Hypothalamus (tissue), 51 donors: Measurements from ENCODE around the gene CYP21A2.
"Not testable (repeated sequence)": the region's sequence is repeated elsewhere in the genome, so short reads cannot be mapped to it uniquely, and the experiment has no call there.

ENCODE experiments used
- DNase-seq, 51 donors: peaks; one replicate each; lab custom pipeline; 2025; lab: John Stamatoyannopoulos, UW

Gene CYP21A2

GRCh38 chr6:32028631-32029030, 9.6 kb upstream of the CYP21A2 start:
- DNase-seq = not testable (repeated sequence)

DNA sequence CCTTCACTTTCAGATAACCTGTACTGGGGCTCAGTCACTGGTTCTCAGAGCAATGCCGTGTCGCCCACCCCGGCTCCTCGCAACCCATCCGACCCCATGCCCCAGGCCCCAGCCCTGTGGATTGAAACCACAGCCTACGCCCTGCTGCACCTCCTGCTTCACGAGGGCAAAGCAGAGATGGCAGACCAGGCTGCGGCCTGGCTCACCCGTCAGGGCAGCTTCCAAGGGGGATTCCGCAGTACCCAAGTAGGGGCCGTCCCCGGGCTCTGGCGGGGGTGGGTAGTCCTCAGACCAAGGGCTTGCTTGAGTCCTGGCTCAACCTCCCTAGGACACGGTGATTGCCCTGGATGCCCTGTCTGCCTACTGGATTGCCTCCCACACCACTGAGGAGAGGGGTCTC, 8.7 kb upstream of the CYP21A2 start:
- DNase-seq = not testable (repeated sequence)

DNA sequence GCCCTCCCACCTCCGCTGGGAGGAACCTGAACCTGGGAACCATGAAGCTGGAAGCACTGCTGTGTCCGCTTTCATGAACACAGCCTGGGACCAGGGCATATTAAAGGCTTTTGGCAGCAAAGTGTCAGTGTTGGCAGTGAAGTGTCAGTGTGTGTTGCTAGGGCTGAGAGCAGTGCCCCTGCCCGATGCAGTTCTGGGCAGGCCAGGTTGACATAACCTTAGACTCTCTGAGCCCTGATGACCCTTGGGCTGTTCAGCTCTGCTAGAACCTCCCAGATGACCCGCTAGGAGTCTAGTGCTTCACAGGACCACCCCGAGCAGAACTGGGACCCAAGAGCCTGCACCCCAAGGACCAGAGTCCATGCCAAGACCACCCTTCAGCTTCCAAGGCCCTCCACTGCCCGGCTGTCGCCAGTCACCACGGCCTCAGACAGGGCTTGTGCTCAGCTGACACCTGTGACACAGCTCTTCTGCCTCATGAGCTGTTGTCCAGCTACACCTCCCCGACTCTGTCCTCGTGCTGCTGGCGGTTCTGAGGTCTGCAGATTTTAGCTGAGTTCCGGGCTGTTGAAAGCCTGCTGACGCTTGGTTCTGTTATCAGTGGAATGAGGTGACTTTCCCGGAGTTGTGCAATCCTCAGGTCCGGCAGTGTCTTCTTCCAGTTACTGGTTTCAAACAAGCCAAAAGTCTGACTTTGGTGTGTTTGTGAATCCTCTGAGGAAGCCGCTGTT, 2.8 kb upstream of the CYP21A2 start:
- DNase-seq = not testable (repeated sequence)

GRCh38 chr6:32037136-32037535, 1.1 kb upstream of the CYP21A2 start:
- DNase-seq = not testable (repeated sequence)

GRCh38 chr6:32038878-32039277, 663 bp downstream of the CYP21A2 start:
- DNase-seq = not testable (repeated sequence)

DNA sequence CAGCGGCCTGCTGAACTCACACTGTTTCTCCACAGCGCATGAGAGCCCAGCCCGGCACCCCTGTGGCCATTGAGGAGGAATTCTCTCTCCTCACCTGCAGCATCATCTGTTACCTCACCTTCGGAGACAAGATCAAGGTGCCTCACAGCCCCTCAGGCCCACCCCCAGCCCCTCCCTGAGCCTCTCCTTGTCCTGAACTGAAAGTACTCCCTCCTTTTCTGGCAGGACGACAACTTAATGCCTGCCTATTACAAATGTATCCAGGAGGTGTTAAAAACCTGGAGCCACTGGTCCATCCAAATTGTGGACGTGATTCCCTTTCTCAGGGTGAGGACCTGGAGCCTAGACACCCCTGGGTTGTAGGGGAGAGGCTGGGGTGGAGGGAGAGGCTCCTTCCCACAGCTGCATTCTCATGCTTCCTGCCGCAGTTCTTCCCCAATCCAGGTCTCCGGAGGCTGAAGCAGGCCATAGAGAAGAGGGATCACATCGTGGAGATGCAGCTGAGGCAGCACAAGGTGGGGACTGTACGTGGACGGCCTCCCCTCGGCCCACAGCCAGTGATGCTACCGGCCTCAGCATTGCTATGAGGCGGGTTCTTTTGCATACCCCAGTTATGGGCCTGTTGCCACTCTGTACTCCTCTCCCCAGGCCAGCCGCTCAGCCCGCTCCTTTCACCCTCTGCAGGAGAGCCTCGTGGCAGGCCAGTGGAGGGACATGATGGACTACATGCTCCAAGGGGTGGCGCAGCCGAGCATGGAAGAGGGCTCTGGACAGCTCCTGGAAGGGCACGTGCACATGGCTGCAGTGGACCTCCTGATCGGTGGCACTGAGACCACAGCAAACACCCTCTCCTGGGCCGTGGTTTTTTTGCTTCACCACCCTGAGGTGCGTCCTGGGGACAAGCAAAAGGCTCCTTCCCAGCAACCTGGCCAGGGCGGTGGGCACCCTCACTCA, 1.4 kb downstream of the CYP21A2 start:
- not testable (repeated sequence) for DNase-seq

DNA sequence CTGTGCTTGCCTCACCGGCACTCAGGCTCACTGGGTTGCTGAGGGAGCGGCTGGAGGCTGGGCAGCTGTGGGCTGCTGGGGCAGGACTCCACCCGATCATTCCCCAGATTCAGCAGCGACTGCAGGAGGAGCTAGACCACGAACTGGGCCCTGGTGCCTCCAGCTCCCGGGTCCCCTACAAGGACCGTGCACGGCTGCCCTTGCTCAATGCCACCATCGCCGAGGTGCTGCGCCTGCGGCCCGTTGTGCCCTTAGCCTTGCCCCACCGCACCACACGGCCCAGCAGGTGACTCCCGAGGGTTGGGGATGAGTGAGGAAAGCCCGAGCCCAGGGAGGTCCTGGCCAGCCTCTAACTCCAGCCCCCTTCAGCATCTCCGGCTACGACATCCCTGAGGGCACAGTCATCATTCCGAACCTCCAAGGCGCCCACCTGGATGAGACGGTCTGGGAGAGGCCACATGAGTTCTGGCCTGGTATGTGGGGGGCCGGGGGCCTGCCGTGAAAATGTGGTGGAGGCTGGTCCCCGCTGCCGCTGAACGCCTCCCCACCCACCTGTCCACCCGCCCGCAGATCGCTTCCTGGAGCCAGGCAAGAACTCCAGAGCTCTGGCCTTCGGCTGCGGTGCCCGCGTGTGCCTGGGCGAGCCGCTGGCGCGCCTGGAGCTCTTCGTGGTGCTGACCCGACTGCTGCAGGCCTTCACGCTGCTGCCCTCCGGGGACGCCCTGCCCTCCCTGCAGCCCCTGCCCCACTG, 2.3 kb downstream of the CYP21A2 start:
- DNase-seq = not testable (repeated sequence)

GRCh38 chr6:32041050-32041321, 2.8 kb downstream of the CYP21A2 start:
- not testable (repeated sequence) for DNase-seq

- DNase-seq = not testable (repeated sequence)
Observed at GRCh38 chr6:32041385-32041784, 3.2 kb downstream of the CYP21A2 start.

GRCh38 chr6:32042276-32042675, 4.1 kb downstream of the CYP21A2 start:
- DNase-seq = not testable (repeated sequence)

DNA sequence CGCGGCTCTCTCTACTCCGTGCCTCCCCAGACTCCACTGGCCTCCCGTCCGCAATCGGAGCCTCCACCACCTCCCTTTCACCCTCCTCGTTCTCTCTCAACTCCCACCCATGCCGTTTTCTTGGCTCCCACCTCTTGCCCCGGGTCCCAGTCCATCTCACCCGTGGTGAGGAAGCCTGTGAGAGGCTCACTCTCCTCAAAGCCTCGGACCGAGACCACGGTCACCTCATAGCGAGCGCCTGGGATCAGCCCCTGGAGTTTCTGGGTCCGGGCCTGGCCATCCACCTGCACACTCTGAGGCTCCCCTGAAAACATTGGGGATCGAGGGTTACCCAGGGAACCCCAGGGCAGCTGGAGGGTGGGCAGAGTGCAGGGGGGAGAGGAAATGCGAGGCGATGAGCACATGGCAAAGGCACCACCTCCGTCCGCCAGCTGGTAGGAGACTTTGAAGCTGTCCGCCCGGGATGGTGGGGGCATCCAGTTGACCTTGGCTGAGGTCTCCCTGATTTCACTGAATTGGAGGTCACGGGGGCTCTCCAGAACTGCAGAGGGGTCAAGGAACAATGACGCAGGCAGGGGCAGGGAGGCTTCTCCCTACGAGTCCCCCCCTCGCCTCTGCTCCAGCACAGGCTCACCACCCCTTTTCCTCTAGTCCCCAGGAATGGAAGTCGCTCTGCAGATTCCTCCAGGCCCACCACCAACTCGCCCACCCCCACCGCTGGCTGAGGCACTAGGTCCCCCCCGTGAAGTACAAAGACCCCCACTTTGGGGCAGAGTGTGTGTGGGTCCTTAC, 5.6 kb downstream of the CYP21A2 start:
- DNase-seq = not testable (repeated sequence)

DNA sequence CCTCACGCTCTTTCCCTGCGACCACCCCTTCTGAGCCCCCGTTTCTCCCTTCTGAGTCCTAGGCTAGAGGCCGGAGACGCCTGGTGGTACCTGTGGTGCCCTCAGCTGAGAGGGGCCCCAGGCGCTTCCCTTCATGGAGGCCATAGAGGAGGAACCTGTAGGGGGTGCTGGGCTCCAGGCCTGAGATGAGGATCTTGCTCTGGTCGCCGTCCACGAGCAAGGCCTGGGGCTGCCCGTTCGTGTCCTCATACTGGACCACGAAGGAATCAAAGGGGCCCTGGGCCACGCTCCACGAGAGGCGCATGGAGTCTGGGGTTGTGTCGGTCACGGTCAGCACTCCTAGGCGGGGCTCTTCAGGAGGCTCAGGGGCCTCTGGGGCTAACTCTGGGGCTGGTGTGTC, 6.7 kb downstream of the CYP21A2 start:
- not testable (repeated sequence) for DNase-seq

DNA sequence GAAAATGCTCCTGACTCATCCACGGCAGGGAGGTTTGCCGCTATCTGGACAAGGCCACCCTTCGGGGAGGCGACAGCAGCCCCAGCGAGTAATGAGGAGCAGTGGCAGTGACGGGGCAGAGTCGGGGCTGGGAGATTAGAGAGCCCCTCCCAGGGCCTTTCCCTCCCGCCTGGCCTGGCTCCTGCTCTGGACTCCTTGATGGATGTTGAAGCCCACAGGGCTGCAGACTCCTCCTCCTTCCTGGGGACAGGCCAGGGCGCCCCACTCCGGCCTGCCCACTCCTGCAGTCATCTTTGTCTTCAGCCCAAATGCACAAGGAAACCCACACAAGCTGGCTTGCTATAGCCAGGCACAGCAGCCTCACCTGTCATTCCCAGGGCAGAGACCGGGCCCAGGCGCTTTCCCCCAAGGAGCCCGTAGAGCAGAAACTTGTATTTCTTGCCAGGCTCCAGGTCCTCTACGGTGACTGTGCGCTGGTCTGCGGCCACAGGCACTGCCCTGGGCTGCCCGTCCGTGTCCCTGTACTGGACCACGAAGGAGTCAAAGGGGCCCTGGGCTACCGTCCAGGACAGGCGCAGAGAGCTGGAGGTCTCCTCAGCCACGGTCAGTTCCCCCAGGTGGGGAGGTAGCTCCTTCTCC, 7.7 kb downstream of the CYP21A2 start:
- peak in 2 of 51 donors; percentile 7 to 19 for DNase-seq

- peak in 22 of 51 donors; percentile 1 to 67 (median 26) for DNase-seq
Observed at GRCh38 chr6:32046450-32047083, 8.4 kb downstream of the CYP21A2 start.

- peak in 13 of 51 donors; percentile 13 to 67 (median 42) for DNase-seq
Observed at GRCh38 chr6:32047084-32047478, 8.9 kb downstream of the CYP21A2 start.

DNA sequence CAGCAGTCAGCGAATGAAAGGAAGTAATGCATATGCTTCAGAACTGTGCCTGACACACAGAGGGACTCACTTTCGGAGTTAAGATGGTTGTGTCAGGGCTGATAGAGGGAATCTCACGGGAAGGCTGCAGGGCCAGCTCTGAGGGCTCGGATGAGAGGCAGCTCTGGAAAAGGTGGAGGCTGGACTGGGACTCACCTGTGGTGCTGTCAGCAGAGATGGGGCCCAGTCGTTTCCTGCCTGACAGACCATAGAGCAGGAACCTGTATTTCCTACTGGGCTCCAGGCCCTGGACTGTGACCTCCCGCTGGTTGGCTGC, 9.3 kb downstream of the CYP21A2 start:
- DNase-seq = no peak

DNA sequence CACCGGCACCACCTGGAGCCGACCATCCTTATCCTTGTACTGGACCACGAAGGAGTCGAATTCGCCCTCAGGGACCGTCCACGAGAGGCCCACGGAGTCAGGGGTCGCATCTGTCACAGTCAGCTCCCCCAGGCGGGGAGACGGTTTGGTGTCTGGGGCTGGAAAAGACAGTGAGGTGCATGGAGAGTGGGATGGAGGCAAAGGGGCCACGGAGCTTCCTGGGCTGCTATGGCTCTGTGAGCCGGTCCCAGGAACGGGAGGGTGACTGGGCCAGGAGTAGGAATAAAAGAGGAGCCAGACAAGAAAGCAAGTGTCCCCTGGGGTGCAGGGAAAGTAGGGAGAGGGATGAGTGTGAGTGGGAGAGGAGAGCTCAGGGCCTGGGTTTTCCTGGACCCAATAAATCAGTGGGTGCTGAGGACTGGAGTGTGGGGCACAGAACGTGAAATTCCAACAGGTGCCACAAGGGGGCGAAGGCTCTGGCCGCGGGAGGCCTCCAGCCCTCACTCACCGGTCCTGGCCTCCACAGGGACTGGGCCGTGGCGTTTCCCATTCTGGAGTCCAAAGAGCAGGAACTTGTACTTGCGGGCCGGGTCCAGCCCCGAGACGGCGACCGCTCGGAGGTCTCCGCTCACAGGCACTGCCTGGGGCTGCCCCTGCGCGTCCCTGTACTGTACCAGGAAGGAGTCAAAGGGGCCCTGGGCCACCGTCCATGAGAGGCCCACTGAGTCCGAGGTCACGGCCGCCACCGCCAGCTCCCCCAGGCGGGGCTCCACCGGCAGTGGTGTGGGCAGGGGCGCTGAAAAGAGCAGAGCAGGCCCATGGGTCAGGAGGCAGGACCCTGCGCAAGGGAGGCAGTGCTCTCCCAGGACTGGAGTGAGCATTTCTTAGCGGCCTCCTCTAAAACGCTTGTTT, 9.9 kb downstream of the CYP21A2 start:
- peak in 42 of 51 donors; percentile 4 to 73 (median 33) for DNase-seq

GRCh38 chr6:32049149-32049548, 10.9 kb downstream of the CYP21A2 start:
- DNase-seq = not testable (repeated sequence)
